Urinary bladder (tissue), 4 donors: ENCODE results near the gene MFSD2A. TPM values are rescaled to one million over a fixed set of nuclear protein-coding genes. Genes with fewer than 3 reads are reported as not detected.

Experiments used
- DNase-seq: peaks from one replicate; pipeline ENCODE4 v3.0.0-alpha.2; 2015; ENCODE audit errors: extremely low spot score
- H3K27ac ChIP-seq: one replicate; pipeline ENCODE4 v1.5.1; 2013; ENCODE audit warnings: low read depth, mild to moderate bottlenecking, moderate library complexity
- H3K36me3 ChIP-seq: one replicate; pipeline ENCODE4 v1.6.1; 2013; ENCODE audit warnings: mild to moderate bottlenecking, moderate library complexity; ENCODE audit not compliant: insufficient read depth
- H3K4me1 ChIP-seq: one replicate; pipeline ENCODE4 v1.6.1; 2013; ENCODE audit warnings: mild to moderate bottlenecking, moderate library complexity; ENCODE audit not compliant: insufficient read depth
- H3K4me3 ChIP-seq: one replicate; pipeline ENCODE4 v1.5.1; 2013; ENCODE audit warnings: low read depth, low read length
- WGBS: extraction: QIAGEN DNeasy Blood & Tissue Kit; methylation state at CpG from one replicate; pipeline ENCODE4 v1.1.7; 2013; 5-methylcytosine and 5-hydroxymethylcytosine counted together
- polyA plus RNA-seq: library from polyadenylated mRNA; stranded (reverse); fragments of 200-250 nt; gene quantifications from one replicate; pipeline ENCODE4 v1.2.3, GENCODE V29; 2013
- small RNA-seq: library from RNA; depleted of rRNA; stranded (forward); fragments of <200 nt; gene quantifications from one replicate; pipeline ENCODE3, GENCODE V24; 2014
- total RNA-seq: library from RNA; depleted of rRNA; stranded (reverse); fragments of >200 nt; gene quantifications from one replicate; pipeline ENCODE4 v1.2.3, GENCODE V29; 2014
- donor health status: healthy with polysubstance abuse.
- donor health status: healthy.

The MFSD2A gene
- total and polyA plus RNA-seq, 2 donors: 0.95 to 3.5 TPM

DNA sequence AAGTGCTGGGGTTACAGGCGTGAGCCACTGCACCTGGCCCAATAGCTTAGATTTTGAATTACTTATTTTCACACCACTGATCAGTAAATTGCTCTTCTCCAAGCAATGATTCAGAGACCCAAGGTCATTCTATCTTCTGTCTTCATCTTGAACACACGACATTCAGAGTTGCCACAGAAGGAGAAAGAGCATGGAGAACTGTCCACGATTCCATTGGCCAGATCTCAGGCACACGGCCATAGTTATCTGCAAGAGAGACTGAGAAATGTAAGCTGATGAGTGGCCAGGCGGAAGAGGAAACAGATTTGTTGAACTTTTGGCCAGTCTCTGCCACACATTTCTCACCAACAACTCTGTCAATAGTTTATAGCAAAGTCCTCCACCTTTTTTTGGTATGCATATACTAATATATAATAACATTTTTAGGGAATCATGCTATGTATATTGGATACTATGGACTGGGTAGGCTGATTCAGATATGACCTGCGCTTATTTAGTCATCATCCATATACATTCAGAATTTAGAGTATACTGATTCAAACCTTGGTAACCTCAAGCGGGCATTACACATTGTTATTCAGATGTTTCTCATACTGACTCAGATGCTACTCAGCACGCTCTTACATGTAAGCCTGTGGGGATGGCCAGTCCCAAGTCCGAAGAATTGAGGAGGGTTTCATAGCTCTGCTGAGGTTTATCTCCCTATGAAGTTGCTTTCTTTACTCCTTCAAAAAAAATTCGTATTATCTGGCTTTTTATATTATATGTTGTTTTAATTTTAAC lies 60.1 kb downstream of the MFSD2A start:
- Histone ChIP-seq H3K36me3 (no peaks in the 10 kb centered on the region), H3K4me3 (no peak overlapping the region), H3K4me1 (no peaks in the 10 kb centered on the region), H3K27ac (no peak overlapping the region)
- 64% methylated on average over 10 of the region's 10 CpGs for WGBS
- no peak for DNase-seq

DNA sequence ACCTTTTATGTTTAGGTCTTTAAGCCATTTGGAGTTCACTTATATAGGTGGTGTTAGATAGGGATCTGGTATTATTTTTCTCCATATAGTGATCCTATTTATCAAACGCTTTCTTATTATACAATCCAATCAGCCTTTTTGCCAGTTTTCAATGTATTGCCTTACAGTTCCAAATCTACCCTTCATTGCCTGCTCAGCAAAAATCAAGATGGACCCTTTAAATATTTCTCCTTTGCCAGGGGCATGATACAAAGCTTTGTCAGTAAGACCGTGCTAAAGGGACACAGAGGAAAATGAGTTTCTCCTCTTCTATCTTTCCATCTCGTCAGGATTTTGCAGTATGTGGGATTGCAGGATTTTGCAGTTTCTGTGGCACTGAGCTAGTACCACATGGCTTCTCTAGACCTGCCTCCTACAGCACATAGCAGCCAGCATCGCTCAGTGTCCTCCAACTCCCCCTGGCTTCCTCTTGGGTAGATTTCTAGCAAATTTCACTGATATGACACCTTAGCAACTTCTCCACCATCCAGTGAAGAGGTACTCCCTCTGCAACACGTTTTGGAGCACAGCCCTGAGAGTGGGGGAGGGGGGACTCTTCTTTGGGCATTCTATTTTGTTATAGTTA lies 63.1 kb downstream of the MFSD2A start:
- DNase-seq: no peak
- H3K4me1 ChIP-seq: no peaks in the 10 kb centered on the region
- H3K27ac ChIP-seq: no peak overlapping the region
- 74% methylated on average over 5 of the region's 5 CpGs for WGBS
- no peaks in the 10 kb centered on the region for H3K36me3 ChIP-seq
- no peak overlapping the region for H3K4me3 ChIP-seq

Small RNAs within 50 kb of the gene (small RNA-seq; reads per million reads assigned to genes)
- not detected for gene RF00019

Other genes with a start within 250 kb of the MFSD2A start
- gene PPIE, start 216.3 kb upstream of the MFSD2A start, total RNA-seq: 31.0 TPM
- gene PPIE, start 216.3 kb upstream of the MFSD2A start, polyA plus RNA-seq: 64.5 TPM
- gene OXCT2, start 183.8 kb upstream of the MFSD2A start, total RNA-seq: 0.90 TPM
- gene OXCT2, start 183.8 kb upstream of the MFSD2A start, polyA plus RNA-seq: 0.68 TPM
- gene BMP8B, start 166.3 kb upstream of the MFSD2A start, total RNA-seq: 1.6 TPM
- 1.5 TPM for gene BMP8B, start 166.3 kb upstream of the MFSD2A start, polyA plus RNA-seq
- 45.4 TPM for gene TRIT1, start 71.6 kb upstream of the MFSD2A start, total RNA-seq
- 14.5 TPM for gene TRIT1, start 71.6 kb upstream of the MFSD2A start, polyA plus RNA-seq
- 35.1 TPM for gene MYCL, start 53.2 kb upstream of the MFSD2A start, total RNA-seq
- gene MYCL, start 53.2 kb upstream of the MFSD2A start, polyA plus RNA-seq: 5.5 TPM
- 154 TPM for gene CAP1, start 85.6 kb downstream of the MFSD2A start, total RNA-seq
- 273 TPM for gene CAP1, start 85.6 kb downstream of the MFSD2A start, polyA plus RNA-seq
- 58.7 TPM for gene PPT1, start 142.1 kb downstream of the MFSD2A start, total RNA-seq
- gene PPT1, start 142.1 kb downstream of the MFSD2A start, polyA plus RNA-seq: 102 TPM
- 67.7 TPM for gene RLF, start 206.2 kb downstream of the MFSD2A start, total RNA-seq
- gene RLF, start 206.2 kb downstream of the MFSD2A start, polyA plus RNA-seq: 9.2 TPM